NCI-H1105 (cell line): ENCODE results near the gene RPSA.
"Not testable (repeated sequence)": the region's sequence is repeated elsewhere in the genome, so short reads cannot be mapped to it uniquely, and the experiment has no call there.

Source experiments
- DNase-seq: peaks from one replicate; lab custom pipeline; 2025; lab: John Stamatoyannopoulos, UW

Gene RPSA

GRCh38 chr3:39388741-39389248 is 17.7 kb upstream of the RPSA start:
- no peak for DNase-seq

GRCh38 chr3:39390181-39390580 is 16.3 kb upstream of the RPSA start:
- DNase-seq: no peak

DNA sequence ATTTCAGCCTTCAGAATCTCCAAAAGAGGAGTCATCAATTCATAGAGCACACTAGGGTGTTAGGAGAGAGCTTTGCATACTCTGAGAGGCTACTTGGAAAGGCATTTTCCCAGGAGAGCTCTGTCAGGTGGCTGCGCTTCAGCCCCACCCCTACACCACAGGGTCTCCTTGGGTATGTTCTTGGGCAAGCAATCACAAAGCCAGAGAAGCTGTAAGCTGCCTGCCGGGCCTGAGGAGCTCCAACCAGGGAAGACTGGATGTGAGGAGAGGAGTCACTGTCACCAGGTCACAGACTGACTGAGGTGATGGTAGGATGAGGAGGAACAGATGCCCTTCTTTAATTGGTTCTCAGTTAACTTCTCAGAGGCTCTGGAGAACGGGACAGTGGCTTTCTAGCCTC is 9.8 kb upstream of the RPSA start:
- no peak for DNase-seq

DNA sequence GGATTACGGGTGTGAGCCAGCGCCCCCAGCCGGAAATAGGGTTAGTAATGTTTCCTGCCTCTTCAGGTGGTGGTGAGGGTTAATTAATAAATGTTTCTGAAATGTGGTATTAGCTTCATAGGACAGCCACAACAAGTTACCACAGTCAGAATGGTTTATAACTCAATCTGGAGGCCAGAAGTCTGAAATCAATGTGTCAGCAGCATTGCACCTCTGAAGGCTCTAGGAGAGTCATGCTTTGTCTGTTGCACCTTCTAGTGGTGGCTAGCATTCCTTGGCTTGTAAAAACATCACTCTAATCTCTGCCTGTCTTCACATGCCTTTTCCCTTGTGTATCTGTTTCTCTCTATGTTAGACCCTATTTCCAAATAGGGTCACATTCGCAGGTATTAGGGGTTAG is 7.8 kb upstream of the RPSA start:
- no peak for DNase-seq

DNA sequence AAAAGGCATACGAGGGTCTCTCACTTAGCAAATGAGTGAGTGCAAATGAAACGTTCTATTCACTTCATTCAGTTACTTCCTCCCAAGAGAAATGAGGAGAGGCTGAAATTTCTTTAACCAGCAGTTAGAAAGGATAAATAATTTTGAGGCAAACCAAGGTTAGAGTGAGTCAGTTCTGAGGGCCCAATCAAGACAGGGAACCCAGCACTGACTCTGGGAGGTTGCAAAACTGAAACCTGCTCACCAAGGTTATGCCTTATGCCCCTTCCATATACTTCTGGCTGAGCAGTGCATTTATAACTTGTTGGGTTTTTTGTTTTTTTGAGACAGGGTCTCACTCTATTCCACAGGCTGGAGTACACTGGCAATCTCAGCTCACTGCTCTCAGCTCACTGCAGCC is 4.5 kb upstream of the RPSA start:
- no peak for DNase-seq

DNA sequence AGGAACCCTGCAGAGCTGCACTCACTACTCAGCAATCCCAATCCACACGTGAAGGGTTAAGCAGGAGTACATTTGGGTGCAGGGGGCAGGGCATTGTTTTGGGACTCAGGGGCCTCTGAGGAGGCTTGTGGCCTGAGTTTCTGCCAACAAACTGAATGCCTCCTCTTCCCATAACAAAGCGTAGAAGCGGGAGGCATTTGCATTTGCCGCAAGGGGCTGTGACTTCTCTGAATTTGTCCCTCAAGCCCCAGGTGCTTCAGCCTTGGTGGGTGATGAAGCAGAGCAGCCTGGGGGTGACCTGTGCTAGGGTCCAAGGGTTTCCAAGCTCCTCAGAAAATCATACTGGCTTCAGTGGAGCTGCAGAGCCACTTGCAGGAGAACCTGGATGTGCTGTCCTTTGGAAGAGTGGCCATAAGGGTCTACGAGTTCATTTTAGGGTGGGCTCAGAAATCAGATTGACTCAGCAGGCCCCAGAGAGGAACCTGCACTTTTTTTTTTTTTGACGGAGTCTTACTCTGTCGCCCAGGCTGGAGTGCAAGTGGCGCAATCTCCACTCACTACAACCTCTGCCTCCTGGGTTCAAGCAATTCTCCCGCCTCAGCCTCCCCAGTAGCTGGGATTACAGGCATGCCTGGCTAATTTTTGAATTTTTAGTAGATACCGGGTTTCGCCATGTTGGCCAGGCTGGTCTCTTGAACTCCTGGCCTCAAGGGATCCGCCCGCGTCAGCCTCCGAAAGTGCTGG is 1.4 kb upstream of the RPSA start:
- no peak for DNase-seq

GRCh38 chr3:39405687-39406367 is 693 bp upstream of the RPSA start:
- DNase-seq: no peak

- DNase-seq: no peak
Measured at GRCh38 chr3:39407259-39407629, 724 bp downstream of the RPSA start.

- DNase-seq: no peak
Measured at GRCh38 chr3:39407773-39408492, 1.4 kb downstream of the RPSA start.

DNA sequence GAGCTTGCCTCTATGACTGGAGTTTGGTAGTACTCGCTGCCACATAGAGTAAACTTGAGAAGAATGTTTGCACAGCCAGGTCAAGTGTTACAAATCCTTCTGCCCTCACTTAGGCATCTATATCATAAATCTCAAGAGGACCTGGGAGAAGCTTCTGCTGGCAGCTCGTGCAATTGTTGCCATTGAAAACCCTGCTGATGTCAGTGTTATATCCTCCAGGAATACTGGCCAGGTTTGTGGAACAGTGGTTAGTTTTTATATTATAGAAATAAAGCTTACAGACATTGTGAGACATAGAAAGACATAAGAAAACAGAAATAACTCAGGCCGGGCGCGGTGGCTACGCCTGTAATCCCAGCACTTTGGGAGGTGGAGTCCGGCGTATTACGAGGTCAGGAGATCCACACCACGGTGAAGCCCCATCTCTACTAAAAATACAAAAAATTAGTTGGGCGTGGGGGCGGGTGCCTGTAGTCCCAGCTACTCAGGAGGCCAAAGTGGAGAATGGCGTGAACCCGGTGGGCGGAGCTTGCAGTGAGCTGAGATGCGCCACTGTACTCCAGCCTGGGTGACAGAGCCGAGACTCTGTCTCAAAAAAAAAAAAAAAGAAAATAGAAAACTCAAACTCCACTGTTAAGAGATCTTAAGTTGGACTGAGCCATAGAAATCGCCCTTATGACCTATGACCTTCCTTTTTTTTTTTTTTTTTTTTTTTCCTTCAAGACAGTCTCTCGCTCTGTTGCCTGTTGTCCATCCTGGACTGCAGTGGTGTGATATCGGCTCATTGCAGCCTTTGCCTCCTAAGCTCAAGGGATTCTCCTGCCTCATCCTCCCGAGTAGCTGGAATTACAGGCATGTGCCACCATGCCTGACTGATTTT is 2.2 kb downstream of the RPSA start:
- DNase-seq: no peak

DNA sequence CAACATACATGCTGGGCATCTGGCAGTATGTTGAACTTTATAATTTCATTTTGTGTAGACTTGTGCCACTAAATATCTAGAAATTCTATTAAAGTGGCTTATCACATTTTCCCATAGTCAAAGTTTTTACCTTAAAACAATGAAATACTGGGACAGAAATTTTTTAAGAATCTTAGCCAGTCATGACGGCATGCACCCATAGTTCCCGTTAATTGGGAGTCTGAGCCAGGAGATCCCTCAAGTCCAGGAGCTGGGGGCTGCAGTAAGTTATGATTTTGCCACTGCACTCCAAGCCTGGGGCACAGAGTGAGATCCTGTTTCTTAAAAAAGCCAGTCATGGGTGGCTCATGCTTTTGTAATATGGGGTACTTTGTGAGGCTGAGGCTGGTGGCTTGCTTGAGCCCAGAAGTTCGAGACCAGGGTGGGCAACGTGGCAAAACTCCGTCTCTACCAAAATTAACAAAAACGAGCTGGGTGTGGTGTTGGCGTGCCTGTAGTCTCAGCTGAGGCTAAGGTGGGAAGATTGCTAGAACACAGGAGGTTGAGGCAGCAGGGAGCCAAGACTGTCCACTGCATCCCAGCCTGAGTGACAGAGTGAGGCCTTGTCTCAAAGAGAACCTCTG is 3.1 kb downstream of the RPSA start:
- DNase-seq: no peak

DNA sequence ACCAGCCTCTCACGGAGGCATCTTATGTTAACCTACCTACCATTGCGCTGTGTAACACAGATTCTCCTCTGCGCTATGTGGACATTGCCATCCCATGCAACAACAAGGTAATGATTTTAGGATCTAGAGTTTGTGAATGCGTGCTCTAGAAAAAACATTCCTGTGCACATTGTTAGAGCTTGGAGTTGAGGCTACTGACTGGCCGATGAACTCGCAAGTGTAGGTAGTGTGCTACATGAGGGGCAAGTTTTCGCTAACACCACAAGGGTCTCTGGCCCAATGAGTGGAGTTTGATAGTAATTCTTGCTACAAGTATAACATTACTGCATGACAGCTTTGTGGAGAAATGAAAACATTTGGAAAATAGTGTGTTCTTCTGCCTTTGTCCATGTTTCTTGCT is 4.4 kb downstream of the RPSA start:
- DNase-seq: no peak

- no peak for DNase-seq
Measured at GRCh38 chr3:39412668-39413260, 6.2 kb downstream of the RPSA start.

GRCh38 chr3:39413691-39414420 is 7.3 kb downstream of the RPSA start:
- DNase-seq: no peak

- no peak for DNase-seq
Measured at GRCh38 chr3:39414421-39414907, 7.9 kb downstream of the RPSA start.

GRCh38 chr3:39415302-39415701 is 8.8 kb downstream of the RPSA start:
- not testable (repeated sequence) for DNase-seq

GRCh38 chr3:39415983-39416382 is 9.5 kb downstream of the RPSA start:
- no peak for DNase-seq

- not testable (repeated sequence) for DNase-seq
Measured at GRCh38 chr3:39416998-39417397, 10.5 kb downstream of the RPSA start.

DNA sequence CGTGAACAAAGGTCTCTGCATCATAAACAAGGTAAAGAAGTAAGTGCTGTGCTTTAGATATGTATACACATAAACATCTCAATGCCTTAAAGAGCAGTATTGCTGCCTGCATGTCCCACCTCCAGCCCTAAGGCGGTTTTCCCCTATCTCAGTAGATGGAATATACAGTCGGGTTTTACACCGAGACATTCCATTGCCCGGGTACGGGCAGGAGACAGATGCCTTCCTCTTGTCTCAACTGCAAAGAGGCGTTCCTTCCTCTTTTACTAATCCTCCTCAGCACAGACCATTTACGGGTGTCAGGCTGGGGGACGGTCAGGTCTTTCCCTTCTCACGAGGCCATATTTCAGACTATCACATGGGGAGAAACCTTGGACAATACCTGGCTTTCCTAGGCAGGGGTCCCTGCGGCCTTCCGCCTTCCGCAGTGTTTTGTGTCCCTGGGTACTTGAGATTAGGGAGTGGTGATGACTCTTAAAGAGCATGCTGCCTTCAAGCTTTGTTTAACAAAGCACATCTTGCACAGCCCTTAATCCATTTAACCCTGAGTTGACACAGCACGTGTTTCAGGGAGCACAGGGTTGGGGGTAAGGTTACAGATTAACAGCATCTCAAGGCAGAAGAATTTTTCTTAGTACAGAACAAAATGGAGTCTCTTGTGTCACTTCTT is 12.2 kb downstream of the RPSA start:
- DNase-seq: not testable (repeated sequence)
